A549 (cell line): ENCODE results near the gene XG. TPM values are rescaled to one million over a fixed set of nuclear protein-coding genes. Genes with fewer than 3 reads are reported as not detected.

Experiments
- ATAC-seq, 2 experiments: fragments of 200-7000 bp in 1 of 2; fragments of >200 bp in 1 of 2; cut with Nextera tagmentation in 1 of 2; cut with Tn5 transposase in 1 of 2; 3 replicates each; pipeline versions ENCODE4 v1.8.0 to v1.9.1; 2018 to 2020; ENCODE audit warnings: mild to moderate bottlenecking in 1 of 2, moderate library complexity in 1 of 2
- CTCF ChIA-PET: fragments of 300-600 bp; sonication (Branson Sonifier 250); formaldehyde crosslinking; extraction: SDS; loops from one replicate; lab custom pipeline; 2021; ENCODE audit warnings: antibody characterized with exemption, inconsistent platforms; lab: Yijun Ruan, JAX
- POLR2A ChIA-PET: fragments of 350-600 bp; formaldehyde crosslinking; extraction: SDS; loops from one replicate; lab custom pipeline; 2021; ENCODE audit warnings: antibody characterized with exemption, inconsistent platforms; lab: Yijun Ruan, JAX
- DNase-seq, 2 experiments: peaks; one replicate each; pipeline versions ENCODE4 v3.0.0 to v3.0.0-alpha.2; 2011 to 2016; ENCODE audit warnings: low read depth in 1 of 2, low spot score in 1 of 2
- FAIRE-seq: peaks from 2 replicates; lab custom pipeline; 2011; peaks lifted over from hg19 to GRCh38; lab: Jason Lieb, UNC
- H3K27ac ChIP-seq, 2 experiments: fragments of >200 bp; sonication (Bioruptor Twin); formaldehyde crosslinking; 3 replicates each; pipeline ENCODE4 v1.5.1; 2016 to 2017
- H3K4me1 ChIP-seq: fragments of >200 bp; sonication (Bioruptor Twin); formaldehyde crosslinking; 3 replicates; pipeline ENCODE4 v1.6.1; 2016
- H3K4me2 ChIP-seq: fragments of >200 bp; sonication (Bioruptor Twin); formaldehyde crosslinking; 3 replicates; pipeline ENCODE4 v1.6.1; 2016
- H3K4me3 ChIP-seq: fragments of >200 bp; sonication (Bioruptor Twin); formaldehyde crosslinking; 3 replicates; pipeline ENCODE4 v1.5.1; 2016
- H3K9me3 ChIP-seq: fragments of >200 bp; sonication (Bioruptor Twin); formaldehyde crosslinking; 3 replicates; pipeline ENCODE4 v1.6.1; 2016
- CBX8 ChIP-seq: fragments of 200-600 bp; sonication (generic); IDR thresholded peaks from 2 replicates; pipeline ENCODE4 v1.6.1; 2016
- EHF ChIP-seq: fragments of 250-450 bp; sonication (Bioruptor Pico); IDR thresholded peaks from 2 replicates; pipeline ENCODE4 v1.5.0; 2020; ENCODE audit warnings: mild to moderate bottlenecking
- EHMT2 ChIP-seq: fragments of 200-600 bp; sonication (generic); IDR thresholded peaks from 2 replicates; pipeline ENCODE4 v1.6.1; 2016; ENCODE audit warnings: antibody characterized with exemption, low read depth, mild to moderate bottlenecking, moderate library complexity
- FOSB ChIP-seq: fragments of 250-450 bp; sonication (Bioruptor Pico); IDR thresholded peaks from 2 replicates; pipeline ENCODE4 v1.5.0; 2020; ENCODE audit warnings: mild to moderate bottlenecking, moderate library complexity
- FOSL2 ChIP-seq, 2 experiments: fragments of 450-650 bp in 1 of 2; fragments of >200 bp in 1 of 2; sonication (Bioruptor Twin) in 1 of 2; formaldehyde crosslinking; IDR thresholded peaks; 2 replicates each; pipeline versions ENCODE4 v1.5.0 to v1.6.1; 2016 to 2020; ENCODE audit warnings: mild to moderate bottlenecking in 1 of 2, moderate library complexity in 1 of 2
- FOXS1 ChIP-seq: fragments of 250-450 bp; sonication (Bioruptor Pico); IDR thresholded peaks from 2 replicates; pipeline ENCODE4 v1.5.0; 2020; ENCODE audit warnings: mild to moderate bottlenecking, moderate library complexity
- HEYL ChIP-seq: fragments of 250-450 bp; sonication (Bioruptor Pico); IDR thresholded peaks from 2 replicates; pipeline ENCODE4 v1.8.0; 2021; ENCODE audit warnings: mild to moderate bottlenecking, moderate library complexity
- HOXA7 ChIP-seq: fragments of 250-450 bp; sonication (Bioruptor Pico); IDR thresholded peaks from 2 replicates; pipeline ENCODE4 v1.5.0; 2020; ENCODE audit warnings: mild to moderate bottlenecking, moderate library complexity
- HOXB5 ChIP-seq: fragments of 250-450 bp; sonication (Bioruptor Pico); IDR thresholded peaks from 2 replicates; pipeline ENCODE4 v1.5.0; 2020; ENCODE audit warnings: mild to moderate bottlenecking, moderate library complexity
- KDM1A ChIP-seq: fragments of 200-600 bp; sonication (generic); IDR thresholded peaks from 2 replicates; pipeline ENCODE4 v1.6.1; 2016; ENCODE audit warnings: low read depth, mild to moderate bottlenecking
- NFE2L2 ChIP-seq: fragments of 150-350 bp; conservative IDR thresholded peaks from 2 replicates; pipeline ENCODE4 v1.6.1; 2014; ENCODE audit warnings: low read length
- POLR2A ChIP-seq: IDR thresholded peaks from 2 replicates; pipeline ENCODE4 v1.6.1; 2012; ENCODE audit warnings: mild to moderate bottlenecking, low read length
- POLR2AphosphoS2 ChIP-seq: conservative IDR thresholded peaks from 2 replicates; pipeline ENCODE4 v1.6.1; 2012; ENCODE audit warnings: low read length, improper control_type of control experiment, inconsistent platforms
- RARB ChIP-seq: fragments of 250-450 bp; sonication (Bioruptor Pico); IDR thresholded peaks from 2 replicates; pipeline ENCODE4 v1.8.0; 2021; ENCODE audit warnings: mild to moderate bottlenecking, moderate library complexity
- RNF2 ChIP-seq: fragments of 200-600 bp; sonication (generic); IDR thresholded peaks from 2 replicates; pipeline ENCODE4 v1.6.1; 2016; ENCODE audit warnings: low read depth, mild to moderate bottlenecking, antibody characterized with exemption, moderate library complexity, borderline replicate concordance
- SMC3 ChIP-seq: fragments of >200 bp; sonication (Bioruptor Twin); formaldehyde crosslinking; IDR thresholded peaks from 3 replicates; pipeline ENCODE4 v1.6.1; 2018; ENCODE audit warnings: inconsistent platforms
- ZC3H11A ChIP-seq: fragments of 450-650 bp; IDR thresholded peaks from 2 replicates; pipeline ENCODE4 v1.6.1; 2014; ENCODE audit warnings: antibody characterized with exemption, mild to moderate bottlenecking
- ZFP36 ChIP-seq: fragments of 450-650 bp; IDR thresholded peaks from 2 replicates; pipeline ENCODE4 v1.6.1; 2014; ENCODE audit warnings: borderline replicate concordance; ENCODE audit not compliant: partially characterized antibody
- ZNF302 ChIP-seq: fragments of 250-450 bp; sonication (Bioruptor Pico); IDR thresholded peaks from 2 replicates; pipeline ENCODE4 v1.9.0; 2021; ENCODE audit warnings: inconsistent platforms, mild to moderate bottlenecking, moderate library complexity
- ZSCAN20 ChIP-seq: fragments of 250-450 bp; sonication (Bioruptor Pico); IDR thresholded peaks from 2 replicates; pipeline ENCODE4 v1.8.0; 2022; ENCODE audit warnings: mild to moderate bottlenecking, moderate library complexity
- WGBS: methylation state at CpG from one replicate; pipeline ENCODE4 v1.1.6; 2017; ENCODE audit errors: missing lambda C conversion rate; 5-methylcytosine and 5-hydroxymethylcytosine counted together
- polyA plus RNA-seq, 4 experiments: library from polyadenylated mRNA; depleted of rRNA in 3 of 4; stranded (reverse); fragments of >200 nt; fragmentation: RNase III in 1 of 4; extraction: RNeasy Plus Mini Kit Qiagen cat#74134 plus additional on column Dnase treatment in 1 of 4; gene quantifications; 2 replicates in 3 of 4; 3 replicates in 1 of 4; pipeline ENCODE4 v1.2.3, GENCODE V29; 2011 to 2017
- TF ChIP-seq, protein P1 (sequence below): fragments of 200-600 bp; sonication (generic); IDR thresholded peaks from 2 replicates; pipeline ENCODE4 v1.6.1; 2016; ENCODE audit warnings: antibody characterized with exemption, mild to moderate bottlenecking, moderate library complexity
- TF ChIP-seq, protein P2 (sequence below): IDR thresholded peaks from 2 replicates; pipeline ENCODE4 v1.6.1; 2012
- TF ChIP-seq, protein P3 (sequence below): fragments of 250-450 bp; sonication (Bioruptor Pico); IDR thresholded peaks from 2 replicates; pipeline ENCODE4 v1.5.0; 2021; ENCODE audit warnings: mild to moderate bottlenecking, moderate library complexity, borderline replicate concordance

Gene XG
- polyA plus RNA-seq, 2 of the 4 experiments (the other 2 are of a cell fraction) = 0.05 to 0.06 TPM

DNA sequence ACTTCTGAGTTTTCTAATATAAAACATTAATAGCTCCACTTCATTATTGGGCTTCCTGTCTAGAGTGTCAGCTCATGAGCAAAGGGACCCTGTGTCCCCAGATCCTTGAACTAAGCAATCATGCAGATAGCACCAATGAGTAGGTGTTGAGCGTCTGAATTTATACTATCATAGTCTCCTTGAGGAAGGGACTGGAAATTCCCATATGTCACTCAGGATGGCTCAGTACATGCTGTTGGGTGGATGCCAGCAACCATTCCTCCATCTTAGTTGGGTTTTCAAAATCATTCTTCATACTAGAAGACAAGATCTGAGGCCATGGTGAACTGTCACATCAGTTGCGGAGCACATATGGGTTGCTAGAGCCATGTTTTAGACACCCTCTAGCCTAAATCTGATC is 33.0 kb upstream of the XG start:
- 88% methylated on average over 2 of the region's 2 CpGs for WGBS
- POLR2A ChIA-PET = no interaction called here
- Histone ChIP-seq H3K4me2 (no peak overlapping the region), H3K4me3 (no peak overlapping the region), H3K9me3 (no peaks in the 10 kb centered on the region), H3K4me1 (no peaks in the 10 kb centered on the region), H3K27ac (no peak overlapping the region)
- no peak for FAIRE-seq
- DNase-seq = no peak
- CTCF ChIA-PET = no interaction called here
- TF ChIP-seq POLR2A = no peak
- TF ChIP-seq CBX8 = no peak
- no peak for TF ChIP-seq FOXS1 (CRISPR knock-in tag)
- no peak for TF ChIP-seq HOXA7 (CRISPR knock-in tag)
- TF ChIP-seq, protein P1, sequence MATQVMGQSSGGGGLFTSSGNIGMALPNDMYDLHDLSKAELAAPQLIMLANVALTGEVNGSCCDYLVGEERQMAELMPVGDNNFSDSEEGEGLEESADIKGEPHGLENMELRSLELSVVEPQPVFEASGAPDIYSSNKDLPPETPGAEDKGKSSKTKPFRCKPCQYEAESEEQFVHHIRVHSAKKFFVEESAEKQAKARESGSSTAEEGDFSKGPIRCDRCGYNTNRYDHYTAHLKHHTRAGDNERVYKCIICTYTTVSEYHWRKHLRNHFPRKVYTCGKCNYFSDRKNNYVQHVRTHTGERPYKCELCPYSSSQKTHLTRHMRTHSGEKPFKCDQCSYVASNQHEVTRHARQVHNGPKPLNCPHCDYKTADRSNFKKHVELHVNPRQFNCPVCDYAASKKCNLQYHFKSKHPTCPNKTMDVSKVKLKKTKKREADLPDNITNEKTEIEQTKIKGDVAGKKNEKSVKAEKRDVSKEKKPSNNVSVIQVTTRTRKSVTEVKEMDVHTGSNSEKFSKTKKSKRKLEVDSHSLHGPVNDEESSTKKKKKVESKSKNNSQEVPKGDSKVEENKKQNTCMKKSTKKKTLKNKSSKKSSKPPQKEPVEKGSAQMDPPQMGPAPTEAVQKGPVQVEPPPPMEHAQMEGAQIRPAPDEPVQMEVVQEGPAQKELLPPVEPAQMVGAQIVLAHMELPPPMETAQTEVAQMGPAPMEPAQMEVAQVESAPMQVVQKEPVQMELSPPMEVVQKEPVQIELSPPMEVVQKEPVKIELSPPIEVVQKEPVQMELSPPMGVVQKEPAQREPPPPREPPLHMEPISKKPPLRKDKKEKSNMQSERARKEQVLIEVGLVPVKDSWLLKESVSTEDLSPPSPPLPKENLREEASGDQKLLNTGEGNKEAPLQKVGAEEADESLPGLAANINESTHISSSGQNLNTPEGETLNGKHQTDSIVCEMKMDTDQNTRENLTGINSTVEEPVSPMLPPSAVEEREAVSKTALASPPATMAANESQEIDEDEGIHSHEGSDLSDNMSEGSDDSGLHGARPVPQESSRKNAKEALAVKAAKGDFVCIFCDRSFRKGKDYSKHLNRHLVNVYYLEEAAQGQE = no peak
- TF ChIP-seq, protein P2, sequence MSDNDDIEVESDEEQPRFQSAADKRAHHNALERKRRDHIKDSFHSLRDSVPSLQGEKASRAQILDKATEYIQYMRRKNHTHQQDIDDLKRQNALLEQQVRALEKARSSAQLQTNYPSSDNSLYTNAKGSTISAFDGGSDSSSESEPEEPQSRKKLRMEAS = no peak
- no peak for TF ChIP-seq ZNF302 (CRISPR knock-in tag)
- TF ChIP-seq ZC3H11A = no peak
- no peak for TF ChIP-seq FOSL2 (IDR thresholded peaks at IDR 0.05)
- no peak for TF ChIP-seq FOSL2 (CRISPR knock-in tag; IDR thresholded peaks at IDR 0.05)
- TF ChIP-seq HEYL (CRISPR knock-in tag) = no peak
- TF ChIP-seq FOSB (CRISPR knock-in tag) = no peak
- TF ChIP-seq EHF = no peak
- TF ChIP-seq, protein P3, sequence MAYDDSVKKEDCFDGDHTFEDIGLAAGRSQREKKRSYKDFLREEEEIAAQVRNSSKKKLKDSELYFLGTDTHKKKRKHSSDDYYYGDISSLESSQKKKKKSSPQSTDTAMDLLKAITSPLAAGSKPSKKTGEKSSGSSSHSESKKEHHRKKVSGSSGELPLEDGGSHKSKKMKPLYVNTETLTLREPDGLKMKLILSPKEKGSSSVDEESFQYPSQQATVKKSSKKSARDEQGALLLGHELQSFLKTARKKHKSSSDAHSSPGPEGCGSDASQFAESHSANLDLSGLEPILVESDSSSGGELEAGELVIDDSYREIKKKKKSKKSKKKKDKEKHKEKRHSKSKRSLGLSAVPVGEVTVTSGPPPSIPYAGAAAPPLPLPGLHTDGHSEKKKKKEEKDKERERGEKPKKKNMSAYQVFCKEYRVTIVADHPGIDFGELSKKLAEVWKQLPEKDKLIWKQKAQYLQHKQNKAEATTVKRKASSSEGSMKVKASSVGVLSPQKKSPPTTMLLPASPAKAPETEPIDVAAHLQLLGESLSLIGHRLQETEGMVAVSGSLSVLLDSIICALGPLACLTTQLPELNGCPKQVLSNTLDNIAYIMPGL (CRISPR knock-in tag) = no peak
- ATAC-seq = no peak

DNA sequence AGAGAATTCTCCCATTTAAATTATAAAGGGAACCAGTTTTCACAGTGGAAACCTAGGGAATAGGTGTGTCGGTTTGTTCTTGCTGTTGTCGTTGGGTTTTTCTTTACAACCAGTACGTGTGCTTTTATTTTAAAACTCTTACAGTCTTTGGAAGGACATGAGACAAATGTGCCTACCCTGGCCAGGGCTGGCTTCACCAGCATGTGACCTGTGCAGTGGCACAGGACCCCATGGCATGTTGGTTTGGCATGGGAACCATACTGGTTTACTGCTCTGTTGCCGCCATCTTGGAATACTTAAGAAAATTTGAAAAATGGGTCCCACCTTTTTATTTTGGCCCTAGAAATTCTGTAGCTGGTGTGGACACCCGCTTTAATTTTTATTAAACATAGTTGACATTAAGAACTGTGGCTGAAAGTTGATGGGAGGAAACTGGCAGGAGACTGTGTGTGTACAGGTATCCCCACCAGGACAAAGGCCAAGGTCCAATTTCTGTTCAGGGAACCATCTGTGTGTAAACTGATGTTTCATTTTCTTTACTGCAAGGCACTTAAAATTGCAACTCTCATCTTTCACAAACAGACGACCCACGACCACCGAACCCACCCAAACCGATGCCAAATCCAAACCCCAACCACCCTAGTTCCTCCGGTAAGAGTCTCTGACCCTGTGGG is 31.9 kb upstream of the XG start:
- TF ChIP-seq NFE2L2 (no peak), EHMT2 (0 out of 2 replicates have a peak, but pooled peaks have one; percentile 27)
- 95% methylated on average over 10 of the region's 10 CpGs for WGBS
- ATAC-seq (no peak), DNase-seq (no peak), FAIRE-seq (no peak)
- Histone ChIP-seq H3K4me1 (no peaks in the 10 kb centered on the region), H3K4me3 (no peak overlapping the region), H3K27ac (no peak overlapping the region), H3K9me3 (no peaks in the 10 kb centered on the region), H3K4me2 (no peak overlapping the region)
- ChIA-PET CTCF (no interaction called here), POLR2A (no interaction called here)

DNA sequence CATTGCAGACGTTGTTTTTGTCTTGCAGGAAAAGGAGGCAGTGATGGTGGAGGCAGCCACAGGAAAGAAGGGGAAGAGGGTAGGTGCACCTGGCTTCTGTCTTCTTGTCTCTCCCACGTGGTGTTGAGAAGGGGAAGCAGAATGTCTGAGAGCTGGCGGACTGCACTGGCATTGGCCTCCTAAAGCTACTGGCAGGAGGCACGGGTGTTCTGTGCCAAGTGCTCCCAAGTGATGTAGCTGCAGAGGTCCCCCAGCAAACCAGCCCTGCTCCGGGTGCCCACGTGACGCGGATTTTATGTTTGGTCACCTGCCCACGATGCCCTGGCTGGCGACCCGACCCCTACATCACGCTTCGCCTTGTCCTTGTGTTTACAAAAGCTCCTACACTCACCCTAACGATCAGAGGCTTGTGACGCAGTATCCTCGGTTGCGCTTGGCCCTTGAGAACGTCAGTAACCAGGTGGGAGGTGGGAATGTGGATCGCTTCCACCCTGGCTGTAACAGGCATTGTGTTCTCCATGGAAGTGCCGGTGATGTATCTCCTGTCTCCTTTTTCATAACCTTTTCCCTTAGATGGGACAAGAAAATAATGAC is 28.5 kb upstream of the XG start:
- H3K9me3 ChIP-seq = no peaks in the 10 kb centered on the region
- 98% methylated on average over 20 of the region's 20 CpGs for WGBS
- no peaks in the 10 kb centered on the region for H3K4me1 ChIP-seq
- FAIRE-seq (no peak), ATAC-seq (no peak), DNase-seq (no peak)
- H3K27ac ChIP-seq = no peak overlapping the region
- H3K4me2 ChIP-seq = no peak overlapping the region
- ChIA-PET CTCF (no interaction called here), POLR2A (no interaction called here)
- no peak overlapping the region for H3K4me3 ChIP-seq
- TF ChIP-seq ZSCAN20 (no peak), SMC3 (no peak), RNF2 (no peak), RARB (CRISPR knock-in tag) (no peak), CBX8 (no peak), HOXB5 (CRISPR knock-in tag) (no peak), KDM1A (no peak), ZFP36 (no peak), FOSL2 (IDR thresholded peaks at IDR 0.05) (no peak), FOSL2 (CRISPR knock-in tag; IDR thresholded peaks at IDR 0.05) (no peak), POLR2AphosphoS2 (no peak)
- TF ChIP-seq, protein P1 = no peak
- TF ChIP-seq, protein P2 = no peak
